ENCODE results near the gene PLB1. TPM values are rescaled to one million over a fixed set of nuclear protein-coding genes. Genes with fewer than 3 reads are reported as not detected.

Gene PLB1
- total and polyA plus RNA-seq, 9 of the 15 experiments (the other 6 are each of a cell fraction or from before 2014, with no cell fraction given): 0.01 to 0.09 (median 0.07) TPM; not detected in 2

- no peak for TF ChIP-seq PBX2 (CRISPR knock-in tag; IDR thresholded peaks at IDR 0.05; ENCODE audit: low read depth)
- peak; percentile 33; the same call in 1 of the 2 replicates for TF ChIP-seq PBX2 (tag; conservative IDR thresholded peaks at IDR 0.05; ENCODE audit: low read depth)
- TF ChIP-seq TAL1 (IDR thresholded peaks at IDR 0.05): peak; percentile 74
- 0 out of 2 replicates have a peak, but pooled peaks have one; percentile 16 for TF ChIP-seq JUN (IDR thresholded peaks at IDR 0.05; ENCODE audit: borderline replicate concordance, low read depth, low read length)
- no peak for TF ChIP-seq JUN (CRISPR knock-in tag; IDR thresholded peaks at IDR 0.05; ENCODE audit: borderline replicate concordance)
- TF ChIP-seq BRD4 (IDR thresholded peaks at IDR 0.05): no peak
- TF ChIP-seq HLTF (IDR thresholded peaks at IDR 0.05): no peak
- peak; percentile 68; the same call in 1 of the 2 replicates for TF ChIP-seq FOSL1 (tag; conservative IDR thresholded peaks at IDR 0.05)
- TF ChIP-seq E4F1 (CRISPR knock-in tag; IDR thresholded peaks at IDR 0.05; ENCODE audit: borderline replicate concordance): no peak
- peak; percentile 60; the same call in 1 of the 2 replicates for TF ChIP-seq HDAC2 (IDR thresholded peaks at IDR 0.05)
- TF ChIP-seq ZNF644 (tag; IDR thresholded peaks at IDR 0.05; ENCODE audit: low read depth): no peak
- peak; percentile 54; the same call in 1 of the 2 replicates for TF ChIP-seq NCOR1 (IDR thresholded peaks at IDR 0.05)
- no peak for TF ChIP-seq HDAC3 (IDR thresholded peaks at IDR 0.05; ENCODE audit: borderline replicate concordance, partially characterized antibody)
- TF ChIP-seq GMEB1 (CRISPR knock-in tag; IDR thresholded peaks at IDR 0.05): no peak
- no peak for TF ChIP-seq E2F8 (IDR thresholded peaks at IDR 0.05; ENCODE audit: low read depth, partially characterized antibody)
- no peak for TF ChIP-seq HNRNPUL1 (IDR thresholded peaks at IDR 0.05; ENCODE audit: low read length)
- no peak for TF ChIP-seq ZC3H8 (IDR thresholded peaks at IDR 0.05)
- TF ChIP-seq ASH1L (IDR thresholded peaks at IDR 0.05; ENCODE audit: borderline replicate concordance, low read depth, partially characterized antibody): no peak
- no peak for TF ChIP-seq ZNF146 (CRISPR knock-in tag; IDR thresholded peaks at IDR 0.05; ENCODE audit: unreplicated experiment)
- peak; percentile 57 for TF ChIP-seq TCF3 (CRISPR knock-in tag; IDR thresholded peaks at IDR 0.05)
Measured at GRCh38 chr2:28684142-28684858, 188.4 kb downstream of the PLB1 start (continued).

Data from K562 (cell line).